ENCODE data around the gene PI4KB. TPM values are rescaled to one million over a fixed set of nuclear protein-coding genes. Genes with fewer than 3 reads are reported as not detected.

The PI4KB gene
- total and polyA plus RNA-seq, 2 of the 13 experiments (the other 11 are each of a cell fraction or from before 2014, with no cell fraction given), result 19.5 to 29.3 TPM

- intact Hi-C loops (cut with micrococcal nuclease; ENCODE audit: unreplicated experiment), result no loop called here
- no peak for FAIRE-seq
- no peak overlapping the region for H3K9ac ChIP-seq (ENCODE audit: insufficient read depth, low read depth, low read length)
- no peak overlapping the region for H3K27ac ChIP-seq (ENCODE audit: extremely low read length, insufficient read depth, low read length)
- ChIA-PET CTCF (ENCODE audit: low intra/inter-chr PET ratio, low total read pairs) (no interaction called here), POLR2A (interaction anchor here (1.2 kb wide), 1 partner anchor 8 kb away, joined by 3 read pairs; the partner anchor contains the start of gene ZNF687)
- TF ChIP-seq PAF1 (CRISPR knock-in tag; IDR thresholded peaks at IDR 0.05) (peak; percentile 35), POLR2A (IDR thresholded peaks at IDR 0.05; ENCODE audit: insufficient read depth in 1 of 2, low read depth in 2 of 2, low read length in 2 of 2) (0 out of 4 replicates have a peak, but pooled peaks of 1 of the 2 experiments have one; percentile 27), ZNF790 (CRISPR knock-in tag; IDR thresholded peaks at IDR 0.05; ENCODE audit: borderline replicate concordance) (no peak), RBFOX2 (IDR thresholded peaks at IDR 0.05; ENCODE audit: low read depth, low read length) (peak; percentile 46), ZNF891 (CRISPR knock-in tag; IDR thresholded peaks at IDR 0.05) (no peak), ZNF775 (CRISPR knock-in tag; IDR thresholded peaks at IDR 0.05; ENCODE audit: borderline replicate concordance) (no peak), ZBTB43 (CRISPR knock-in tag; conservative IDR thresholded peaks at IDR 0.05) (no peak), SPEN (CRISPR knock-in tag; IDR thresholded peaks at IDR 0.05; ENCODE audit: low read depth) (0 out of 2 replicates have a peak, but pooled peaks have one; percentile 18), AGO2 (optimal IDR thresholded peaks at IDR 0.05; ENCODE audit: low read depth, low read length) (peak; percentile 83), ZNF33A (CRISPR knock-in tag; IDR thresholded peaks at IDR 0.05; ENCODE audit: borderline replicate concordance) (no peak), POLR2AphosphoS5 (IDR thresholded peaks at IDR 0.05; ENCODE audit: low read depth, low read length) (0 out of 2 replicates have a peak, but pooled peaks have one; percentile 35), ZNF260 (CRISPR knock-in tag; IDR thresholded peaks at IDR 0.05; ENCODE audit: borderline replicate concordance, low read depth) (no peak), POLR2G (IDR thresholded peaks at IDR 0.05; ENCODE audit: low read depth, low read length) (peak; percentile 15; the same call in 1 of the 2 replicates)
- H3K27me3 ChIP-seq (ENCODE audit: control insufficient read depth in 1 of 2, insufficient read depth in 2 of 2, low read length in 2 of 2), result no peaks in the 10 kb centered on the region
- H3K4me2 ChIP-seq (ENCODE audit: low read depth, low read length), result no peak overlapping the region
- no TSS peak for BruUV-seq (replicated peaks)
- in situ Hi-C loops (cut with HindIII; ENCODE audit: extremely low pct_ligation_motif_present, low pct_unique_long_range_greater_than_20kb), result no loop called here
- no peak overlapping the region for H3K4me3 ChIP-seq (replicated peaks in 1 of 3; ENCODE audit: insufficient read depth in 1 of 3, low read depth in 2 of 3, low read length in 3 of 3)
- WGBS (ENCODE audit: low lambda C conversion rate), result 95% methylated on average over 17 of the region's 21 CpGs
- ATAC-seq, result no peak
- 0 out of 2 replicates have a peak, but pooled peaks cover 6% of the 10 kb centered on the region for H4K20me1 ChIP-seq (ENCODE audit: insufficient read depth, low read length)
- H3K9me3 ChIP-seq (ENCODE audit: low read length), result no peaks in the 10 kb centered on the region
- H3K36me3 ChIP-seq (replicated peaks in 1 of 2; ENCODE audit: control insufficient read depth in 1 of 2, insufficient read depth in 2 of 2, low read length in 2 of 2), result peaks cover 57 to 85% of the 10 kb centered on the region in 2 experiments
- no peak for DNase-seq (ENCODE audit: low spot score)
- H3K79me2 ChIP-seq (ENCODE audit: insufficient read depth, low read length), result peaks cover 3% of the 10 kb centered on the region
- H3K4me1 ChIP-seq (ENCODE audit: insufficient read depth, low read length), result no peaks in the 10 kb centered on the region
- H2AFZ ChIP-seq (ENCODE audit: low read length), result no peak overlapping the region
These were observed 37.1 kb downstream of the PI4KB start for GRCh38 chr1:151289991-151290708.

Data from HepG2 (cell line).